NB4 (cell line): ENCODE results near the gene ADK.

Experiments
- DNase-seq: peaks from one replicate; pipeline ENCODE4 v3.0.0; 2010; ENCODE audit warnings: low read depth
- H3K4me3 ChIP-seq: one replicate; pipeline ENCODE4 v1.5.1; 2011; ENCODE audit warnings: mild to moderate bottlenecking, low read depth, low read length, moderate library complexity
- CTCF ChIP-seq: IDR thresholded peaks from one replicate; pipeline ENCODE4 v1.5.1; 2012; ENCODE audit warnings: low read depth, low read length
- MAX ChIP-seq: IDR thresholded peaks from 2 replicates; pipeline ENCODE4 v1.6.1; 2011; ENCODE audit warnings: low read depth, low read length
- MYC ChIP-seq: IDR thresholded peaks from 2 replicates; pipeline ENCODE4 v1.6.1; 2011; ENCODE audit warnings: low read depth, low read length
- POLR2A ChIP-seq: IDR thresholded peaks from 2 replicates; pipeline ENCODE4 v1.6.1; 2011; ENCODE audit warnings: mild to moderate bottlenecking; ENCODE audit not compliant: insufficient read length; ENCODE audit errors: extremely low read depth

Gene ADK

GRCh38 chr10:74380795-74381194 is 229.8 kb downstream of the ADK start:
- DNase-seq = no peak
- TF ChIP-seq CTCF (no peak), MYC (no peak)
- no peak overlapping the region for H3K4me3 ChIP-seq

- TF ChIP-seq MAX = no peak
- TF ChIP-seq MYC = no peak
- TF ChIP-seq CTCF = no peak
- TF ChIP-seq POLR2A = no peak
- no peak overlapping the region for H3K4me3 ChIP-seq
- DNase-seq = no peak
Measured at GRCh38 chr10:74381291-74381853, 230.4 kb downstream of the ADK start.

- DNase-seq = no peak
- H3K4me3 ChIP-seq = no peak overlapping the region
- TF ChIP-seq CTCF = no peak
- TF ChIP-seq MAX = no peak
- TF ChIP-seq POLR2A = no peak
- no peak for TF ChIP-seq MYC
Measured at GRCh38 chr10:74382663-74383062, 231.6 kb downstream of the ADK start.

GRCh38 chr10:74383642-74384041 is 232.6 kb downstream of the ADK start:
- TF ChIP-seq MYC (no peak), CTCF (no peak)
- H3K4me3 ChIP-seq = no peak overlapping the region
- DNase-seq = no peak

GRCh38 chr10:74384615-74385183 is 233.7 kb downstream of the ADK start:
- no peak for DNase-seq
- H3K4me3 ChIP-seq = no peak overlapping the region
- TF ChIP-seq MYC (no peak), POLR2A (no peak), MAX (no peak), CTCF (no peak)

GRCh38 chr10:74388801-74389200 is 237.8 kb downstream of the ADK start:
- TF ChIP-seq MYC (no peak), CTCF (no peak), POLR2A (no peak), MAX (no peak)
- no peak overlapping the region for H3K4me3 ChIP-seq
- DNase-seq = no peak
